Hepatocyte (in vitro differentiated cells): ENCODE data around the gene TAF6. TPM values are rescaled to one million over a fixed set of nuclear protein-coding genes. Genes with fewer than 3 reads are reported as not detected.
A peak's percentile ranks its signal among the peaks of the same experiment; 100 is the strongest.

Experiments
- DNase-seq: peaks from one replicate; pipeline ENCODE4 v3.0.0-alpha.2; 2016; ENCODE audit warnings: low spot score
- H2AFZ ChIP-seq: fragments of 200-600 bp; sonication (generic); 2 replicates; pipeline ENCODE4 v1.6.0; 2016; ENCODE audit warnings: antibody characterized with exemption, mild to moderate bottlenecking
- H3K27ac ChIP-seq: fragments of 200-600 bp; sonication (generic); 2 replicates; pipeline ENCODE4 v1.5.1; 2016; ENCODE audit warnings: mild to moderate bottlenecking
- H3K27me3 ChIP-seq: fragments of 200-600 bp; sonication (generic); 2 replicates; pipeline ENCODE4 v1.6.1; 2016
- H3K36me3 ChIP-seq: fragments of 200-600 bp; sonication (generic); replicated peaks from 2 replicates; pipeline ENCODE4 v1.5.1; 2016; ENCODE audit warnings: low read depth; ENCODE audit not compliant: insufficient read depth
- H3K4me1 ChIP-seq: fragments of 200-600 bp; sonication (generic); 2 replicates; pipeline ENCODE4 v1.5.1; 2016; ENCODE audit warnings: mild to moderate bottlenecking, moderate library complexity; ENCODE audit not compliant: insufficient read depth
- H3K4me2 ChIP-seq: fragments of 200-600 bp; sonication (generic); 2 replicates; pipeline ENCODE4 v1.6.0; 2016
- H3K4me3 ChIP-seq: fragments of 200-600 bp; sonication (generic); 2 replicates; pipeline ENCODE4 v1.5.1; 2016; ENCODE audit warnings: mild to moderate bottlenecking
- H3K79me2 ChIP-seq: fragments of 200-600 bp; sonication (generic); 2 replicates; pipeline ENCODE4 v1.6.0; 2017; ENCODE audit warnings: mild to moderate bottlenecking
- H3K9me2 ChIP-seq: fragments of 200-600 bp; sonication (generic); replicated peaks from 2 replicates; pipeline ENCODE4 v1.6.0; 2017; ENCODE audit warnings: mild to moderate bottlenecking; ENCODE audit not compliant: insufficient read depth
- H3K9me3 ChIP-seq: fragments of 200-600 bp; sonication (generic); 2 replicates; pipeline ENCODE4 v1.5.1; 2016; ENCODE audit warnings: low read depth, mild to moderate bottlenecking
- H4K20me1 ChIP-seq: fragments of 200-600 bp; sonication (generic); 2 replicates; pipeline ENCODE4 v1.6.0; 2016; ENCODE audit warnings: mild to moderate bottlenecking; ENCODE audit not compliant: insufficient read depth, poor library complexity, severe bottlenecking
- EZH2 ChIP-seq: fragments of 200-600 bp; sonication (generic); IDR thresholded peaks from 2 replicates; pipeline ENCODE4 v1.6.1; 2016; ENCODE audit warnings: antibody characterized with exemption, mild to moderate bottlenecking, borderline replicate concordance
- EZH2phosphoT487 ChIP-seq: fragments of 200-600 bp; sonication (generic); IDR thresholded peaks from one replicate; pipeline ENCODE4 v1.6.1; 2018; ENCODE audit warnings: antibody characterized with exemption, mild to moderate bottlenecking, low read depth, moderate library complexity; ENCODE audit not compliant: unreplicated experiment, severe bottlenecking
- WGBS: methylation state at CpG from one replicate; pipeline ENCODE4 v1.1.6; 2016; ENCODE audit warnings: low lambda C conversion rate; ENCODE audit errors: missing lambda C conversion rate; 5-methylcytosine and 5-hydroxymethylcytosine counted together
- polyA plus RNA-seq: library from polyadenylated mRNA; unstranded; fragments of >200 nt; fragmentation: Nextera tagmentation; extraction: Ambion mirVana; gene quantifications from 2 replicates; pipeline ENCODE4 v1.2.1, GENCODE V29; 2016
- total RNA-seq: library from RNA; depleted of rRNA; stranded (reverse); fragments of >200 nt; gene quantifications from 2 replicates; pipeline ENCODE4 v1.2.3, GENCODE V29; 2014
- TF ChIP-seq, protein P1 (sequence below): fragments of 200-600 bp; sonication (generic); IDR thresholded peaks from 2 replicates; pipeline ENCODE4 v1.5.1; 2016; ENCODE audit warnings: antibody characterized with exemption, mild to moderate bottlenecking; ENCODE audit not compliant: poor library complexity

TAF6 gene
- total and polyA plus RNA-seq, 2 experiments from 2014 or later, result 29.2 to 44.2 TPM

DNA sequence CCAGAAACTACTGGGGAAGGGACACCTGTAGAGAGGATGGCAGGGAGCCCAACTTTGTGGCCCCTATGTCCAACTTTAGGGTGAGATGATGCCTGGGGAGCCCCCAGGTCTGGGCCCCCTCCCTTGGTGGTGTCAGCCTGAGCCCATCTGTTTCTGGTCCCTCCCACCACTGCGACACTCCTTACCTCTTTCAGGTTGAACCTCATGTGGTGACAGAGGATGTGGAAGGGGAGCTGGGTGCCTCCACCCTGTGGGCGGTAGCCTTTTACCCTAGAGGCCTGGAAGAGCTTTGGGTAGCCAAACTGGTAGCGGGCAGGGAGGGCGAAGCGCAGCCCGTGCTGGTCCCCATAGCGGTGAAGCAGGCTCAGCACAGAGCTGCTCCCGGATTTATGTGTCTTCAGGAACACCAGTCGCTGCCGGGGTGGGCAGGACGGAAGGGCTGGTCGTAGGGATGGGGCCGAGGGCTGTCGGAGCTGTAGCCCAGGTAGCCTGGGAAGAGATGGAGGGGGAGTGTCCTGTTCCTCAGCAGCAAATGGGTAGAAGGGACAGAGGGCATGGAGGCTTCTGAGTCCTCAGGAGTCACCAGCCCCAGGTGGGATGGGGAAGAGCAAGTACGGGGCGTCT, 47.3 kb upstream of the TAF6 start:
- 85% methylated on average over 16 of the region's 16 CpGs for WGBS
- no peak for TF ChIP-seq EZH2
- TF ChIP-seq, protein P1, sequence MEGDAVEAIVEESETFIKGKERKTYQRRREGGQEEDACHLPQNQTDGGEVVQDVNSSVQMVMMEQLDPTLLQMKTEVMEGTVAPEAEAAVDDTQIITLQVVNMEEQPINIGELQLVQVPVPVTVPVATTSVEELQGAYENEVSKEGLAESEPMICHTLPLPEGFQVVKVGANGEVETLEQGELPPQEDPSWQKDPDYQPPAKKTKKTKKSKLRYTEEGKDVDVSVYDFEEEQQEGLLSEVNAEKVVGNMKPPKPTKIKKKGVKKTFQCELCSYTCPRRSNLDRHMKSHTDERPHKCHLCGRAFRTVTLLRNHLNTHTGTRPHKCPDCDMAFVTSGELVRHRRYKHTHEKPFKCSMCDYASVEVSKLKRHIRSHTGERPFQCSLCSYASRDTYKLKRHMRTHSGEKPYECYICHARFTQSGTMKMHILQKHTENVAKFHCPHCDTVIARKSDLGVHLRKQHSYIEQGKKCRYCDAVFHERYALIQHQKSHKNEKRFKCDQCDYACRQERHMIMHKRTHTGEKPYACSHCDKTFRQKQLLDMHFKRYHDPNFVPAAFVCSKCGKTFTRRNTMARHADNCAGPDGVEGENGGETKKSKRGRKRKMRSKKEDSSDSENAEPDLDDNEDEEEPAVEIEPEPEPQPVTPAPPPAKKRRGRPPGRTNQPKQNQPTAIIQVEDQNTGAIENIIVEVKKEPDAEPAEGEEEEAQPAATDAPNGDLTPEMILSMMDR, result no peak
- TF ChIP-seq EZH2phosphoT487, result no peak
- Histone ChIP-seq H2AFZ (no peak overlapping the region), H3K9me2 (no peaks in the 10 kb centered on the region), H3K36me3 (no peaks in the 10 kb centered on the region), H3K27ac (no peak overlapping the region), H3K27me3 (peaks cover 12% of the 10 kb centered on the region), H3K4me2 (no peak overlapping the region), H3K4me3 (no peak overlapping the region), H3K79me2 (no peaks in the 10 kb centered on the region), H4K20me1 (no peaks in the 10 kb centered on the region), H3K9me3 (no peaks in the 10 kb centered on the region), H3K4me1 (peaks cover 14% of the 10 kb centered on the region)
- no peak for DNase-seq

DNA sequence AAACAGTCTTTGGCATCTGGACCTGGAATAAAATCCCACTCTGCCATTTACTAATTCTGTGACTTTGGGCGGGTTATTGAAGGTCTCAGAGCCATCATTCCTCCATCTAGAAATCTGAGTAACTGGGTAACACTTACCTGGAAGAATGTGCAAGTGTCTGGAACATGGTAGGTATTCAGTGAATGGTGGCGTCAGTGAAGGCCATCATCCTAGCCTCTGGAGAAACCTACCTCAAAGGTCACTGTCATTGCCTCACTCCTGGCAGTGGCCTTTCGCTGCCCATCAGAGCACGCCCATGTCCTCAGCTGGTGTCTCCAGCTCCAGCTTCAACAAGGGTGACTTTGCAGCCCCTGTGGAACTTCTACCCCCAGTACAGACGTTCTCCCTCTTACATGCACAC, 44.7 kb upstream of the TAF6 start:
- Histone ChIP-seq H3K36me3 (no peaks in the 10 kb centered on the region), H3K79me2 (no peaks in the 10 kb centered on the region), H3K27me3 (peaks cover 3% of the 10 kb centered on the region), H3K9me2 (no peaks in the 10 kb centered on the region), H3K4me3 (no peak overlapping the region), H3K4me2 (no peak overlapping the region), H3K4me1 (peaks cover 9% of the 10 kb centered on the region), H3K9me3 (no peaks in the 10 kb centered on the region), H3K27ac (no peak overlapping the region), H2AFZ (no peak overlapping the region), H4K20me1 (no peaks in the 10 kb centered on the region)
- DNase-seq, result no peak
- TF ChIP-seq EZH2, result no peak
- TF ChIP-seq EZH2phosphoT487, result no peak
- 94% methylated on average over 5 of the region's 5 CpGs for WGBS

DNA sequence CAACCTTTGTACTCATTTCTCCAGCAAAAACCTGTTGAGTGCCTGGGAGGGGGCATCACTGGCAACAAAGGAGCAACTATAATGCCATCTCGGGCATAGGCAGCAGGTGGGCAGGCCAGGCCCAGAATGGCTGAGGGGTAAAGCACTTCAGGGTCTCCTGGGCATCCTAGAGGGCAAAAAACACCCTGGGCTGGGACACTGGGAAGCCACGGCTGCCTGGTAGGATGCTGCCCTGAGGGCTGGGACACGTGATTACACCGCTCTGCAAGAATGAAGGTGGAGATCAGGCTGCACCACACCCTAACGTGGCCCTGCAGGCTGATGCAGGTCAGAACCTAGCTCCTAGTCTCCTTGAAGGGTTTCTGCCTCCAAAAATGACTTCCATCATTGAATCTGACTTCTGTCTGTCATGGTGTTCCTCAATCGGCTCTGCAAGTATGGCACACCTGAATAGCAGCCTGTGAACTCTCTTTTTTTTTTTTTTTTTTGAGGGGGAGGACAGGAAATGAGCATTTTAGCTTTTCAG, 43.9 kb upstream of the TAF6 start:
- Histone ChIP-seq H2AFZ (no peak overlapping the region), H3K27me3 (peaks cover 3% of the 10 kb centered on the region), H3K4me2 (no peak overlapping the region), H4K20me1 (no peaks in the 10 kb centered on the region), H3K36me3 (no peaks in the 10 kb centered on the region), H3K9me3 (no peaks in the 10 kb centered on the region), H3K79me2 (peaks cover 3% of the 10 kb centered on the region), H3K4me1 (peaks cover 9% of the 10 kb centered on the region), H3K9me2 (no peaks in the 10 kb centered on the region), H3K27ac (no peak overlapping the region), H3K4me3 (no peak overlapping the region)
- peak; percentile 51 for DNase-seq
- 52% methylated on average over 6 of the region's 6 CpGs for WGBS
- TF ChIP-seq, protein P1, result no peak
- TF ChIP-seq EZH2 (no peak), EZH2phosphoT487 (no peak)

DNA sequence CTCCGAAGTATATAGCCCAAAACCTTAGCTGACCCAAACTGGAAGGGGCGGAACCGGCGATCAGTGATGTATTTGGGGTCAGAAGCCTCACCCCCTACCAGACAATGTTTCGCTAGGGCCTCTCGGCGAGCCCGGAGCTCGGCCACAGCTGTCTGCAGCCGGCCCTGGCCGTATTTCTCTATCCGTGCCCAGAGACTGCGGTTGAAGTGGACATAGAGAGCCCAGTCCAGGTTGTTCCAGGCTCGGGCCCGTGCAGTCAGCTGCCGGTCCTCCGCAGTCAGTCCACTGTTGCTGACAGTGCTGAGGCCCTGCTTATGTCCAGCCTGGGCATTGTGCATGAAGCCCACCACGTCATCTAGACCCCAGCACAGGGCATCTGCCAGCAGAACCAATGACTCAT, 40.9 kb upstream of the TAF6 start:
- no peaks in the 10 kb centered on the region for H3K9me3 ChIP-seq
- H3K36me3 ChIP-seq, result no peaks in the 10 kb centered on the region
- DNase-seq, result no peak
- H3K4me2 ChIP-seq, result no peak overlapping the region
- no peaks in the 10 kb centered on the region for H4K20me1 ChIP-seq
- peaks cover 11% of the 10 kb centered on the region for H3K4me1 ChIP-seq
- no peaks in the 10 kb centered on the region for H3K9me2 ChIP-seq
- H3K79me2 ChIP-seq, result peaks cover 12% of the 10 kb centered on the region
- H2AFZ ChIP-seq, result no peak overlapping the region
- H3K27ac ChIP-seq, result no peak overlapping the region
- TF ChIP-seq EZH2 (no peak), EZH2phosphoT487 (no peak)
- TF ChIP-seq, protein P1, result no peak
- 96% methylated on average over 18 of the region's 18 CpGs for WGBS
- no peak overlapping the region for H3K4me3 ChIP-seq
- no peaks in the 10 kb centered on the region for H3K27me3 ChIP-seq
